Pancreas (tissue), 10 donors: ENCODE measurements around the gene AFF3. TPM values are rescaled to one million over a fixed set of nuclear protein-coding genes. Genes with fewer than 3 reads are reported as not detected.

ENCODE experiments used
- ATAC-seq, 4 donors: fragments of 200-7000 bp; cut with Tn5 transposase; one replicate each; pipeline versions ENCODE4 v1.8.0 to v1.9.1; 2020; ENCODE audit warnings: mild to moderate bottlenecking in 4 of 4, moderate library complexity in 4 of 4
- DNase-seq, 6 donors: peaks; one replicate each; pipeline ENCODE4 v3.0.0-alpha.2; 2020
- FAIRE-seq: peaks from 2 replicates; lab custom pipeline; 2012; peaks lifted over from hg19 to GRCh38; lab: Jason Lieb, UNC
- H3K27ac ChIP-seq, 4 donors: fragments of 200-600 bp; sonication (generic); 1 replicate in 3 of 4; 2 replicates in 1 of 4; pipeline versions ENCODE4 v1.5.0 to v1.8.0; 2020
- H3K27me3 ChIP-seq, 4 donors: fragments of 200-600 bp; one replicate each; pipeline ENCODE4 v1.8.0; 2021
- H3K36me3 ChIP-seq, 3 donors: fragments of 200-600 bp; sonication (generic) in 1 of 3; one replicate each; pipeline versions ENCODE4 v1.5.0 to v1.8.0; 2020 to 2021
- H3K4me1 ChIP-seq, 3 donors: fragments of 200-600 bp; one replicate each; pipeline ENCODE4 v1.8.0; 2021
- H3K4me3 ChIP-seq, 4 donors: fragments of 200-600 bp; sonication (generic) in 2 of 4; one replicate each; pipeline versions ENCODE4 v1.5.0 to v1.8.0; 2020 to 2021
- H3K9me3 ChIP-seq, 4 donors: fragments of 200-600 bp; one replicate each; pipeline ENCODE4 v1.8.0; 2021
- CTCF ChIP-seq, 4 donors: fragments of 200-600 bp; sonication (generic) in 3 of 4; IDR thresholded peaks; one replicate each; pipeline versions ENCODE4 v1.5.0 to v1.8.0; 2021; ENCODE audit warnings: antibody characterized with exemption in 4 of 4
- WGBS, 2 donors: extraction: QIAGEN DNeasy Blood & Tissue Kit; methylation state at CpG; one replicate each; pipeline ENCODE4 v1.1.7; 2013; 5-methylcytosine and 5-hydroxymethylcytosine counted together
- intact Hi-C, 3 donors: fragments of 100-400 bp; cut with DNase I; formaldehyde crosslinking; loops; one replicate each; pipeline versions ENCODE4 v1.11.1 to v1.14.2; 2022
- polyA plus RNA-seq, 2 donors: library from polyadenylated mRNA; stranded (reverse); fragments of 200-250 nt; gene quantifications; one replicate each; pipeline ENCODE4 v1.2.3, GENCODE V29; 2013
- total RNA-seq, 6 donors: library from RNA; stranded (reverse); fragmentation: NEBNext Ultra II Directional in 4 of 6; extraction: Animal tissue kit (Norgen Biotek cat#: 25700) in 4 of 6; gene quantifications; one replicate each; pipeline versions ENCODE4 v1.2.1 to v1.2.4, GENCODE V29; 2021 to 2023
- donor health status: healthy with polysubstance abuse.
- donor health status: DM: no; HTN: no; CAD: no; lungs with moderate emphysema.
- donor health status: DM: no; HTN: no; CAD: no.
- donor health status: control.
- donor health status: control.
- donor health status: Bipolar disorder and iron deficiency.
- donor health status: DM: yes; HTN: yes; CAD: no.
- donor health status: DM: no; HTN: no; CAD: no.
- donor health status: DM: no; HTN: no; CAD: no.
- donor health status: DM: yes; HTN: yes; CAD: no.

AFF3 gene
- total and polyA plus RNA-seq, 8 donors, result 0.19 to 1.1 (median 0.54) TPM

GRCh38 chr2:99821984-99822383 is 320.4 kb downstream of the AFF3 start:
- Histone ChIP-seq H3K36me3 (no peaks in the 10 kb centered on the region), H3K27me3 (peaks cover 0 to 5% (median 0%) of the 10 kb centered on the region in 4 donors), H3K27ac (no peak overlapping the region), H3K4me1 (no peaks in the 10 kb centered on the region), H3K9me3 (no peaks in the 10 kb centered on the region), H3K4me3 (no peak overlapping the region)
- no peak for TF ChIP-seq CTCF (IDR thresholded peaks at IDR 0.05)
- DNase-seq, result no peak
- WGBS, 2 donors, result 87 to 89% methylated on average over 6 of the region's 6 CpGs
- intact Hi-C loops, result no loop called here
- no peak for FAIRE-seq
- no peak for ATAC-seq

- H3K9me3 ChIP-seq, result no peaks in the 10 kb centered on the region
- no peak for TF ChIP-seq CTCF (IDR thresholded peaks at IDR 0.05)
- no peaks in the 10 kb centered on the region for H3K4me1 ChIP-seq
- H3K4me3 ChIP-seq, result no peak overlapping the region
- peaks cover 0 to 5% (median 0%) of the 10 kb centered on the region in 4 donors for H3K27me3 ChIP-seq
- WGBS, 2 donors, result 81 to 82% methylated on average over 7 of the region's 7 CpGs
- FAIRE-seq (no peak), ATAC-seq (no peak), DNase-seq (no peak)
- no peaks in the 10 kb centered on the region for H3K36me3 ChIP-seq
- intact Hi-C loops, result no loop called here
- H3K27ac ChIP-seq, result no peak overlapping the region
Observed at GRCh38 chr2:99821572-99821971, 320.8 kb downstream of the AFF3 start.

- Histone ChIP-seq H3K27ac (no peak overlapping the region), H3K36me3 (no peaks in the 10 kb centered on the region), H3K9me3 (no peaks in the 10 kb centered on the region), H3K4me1 (no peaks in the 10 kb centered on the region), H3K4me3 (no peak overlapping the region), H3K27me3 (peaks cover 0 to 5% (median 0%) of the 10 kb centered on the region in 4 donors)
- TF ChIP-seq CTCF (IDR thresholded peaks at IDR 0.05), result no peak
- DNase-seq (no peak), ATAC-seq (no peak), FAIRE-seq (no peak)
- 76 to 82% methylated on average over 3 of the region's 3 CpGs for WGBS, 2 donors
- intact Hi-C loops, result no loop called here
Observed at GRCh38 chr2:99821039-99821438, 321.4 kb downstream of the AFF3 start.

- DNase-seq, result no peak
- intact Hi-C loops, result loop anchor here in 1 of 3 donors (5.0 kb wide), 1 partner anchor 423 kb away; no protein-coding TSS in a partner anchor
- WGBS, 2 donors, result 87 to 90% methylated on average over 7 of the region's 7 CpGs
- Histone ChIP-seq H3K27ac (no peak overlapping the region), H3K36me3 (no peaks in the 10 kb centered on the region), H3K4me3 (no peak overlapping the region), H3K27me3 (peaks cover 0 to 5% (median 0%) of the 10 kb centered on the region in 4 donors), H3K4me1 (no peaks in the 10 kb centered on the region), H3K9me3 (no peaks in the 10 kb centered on the region)
- ATAC-seq, result no peak
- FAIRE-seq, result no peak
- TF ChIP-seq CTCF (IDR thresholded peaks at IDR 0.05), result no peak
Observed at GRCh38 chr2:99819766-99820165, 322.6 kb downstream of the AFF3 start.

GRCh38 chr2:99818842-99819241 is 323.5 kb downstream of the AFF3 start:
- intact Hi-C loops, result loop anchor here in 1 of 3 donors (5.0 kb wide), 1 partner anchor 423 kb away; no protein-coding TSS in a partner anchor
- no peak overlapping the region for H3K4me3 ChIP-seq
- FAIRE-seq (no peak), ATAC-seq (no peak), DNase-seq (no peak)
- TF ChIP-seq CTCF (IDR thresholded peaks at IDR 0.05), result no peak
- H3K9me3 ChIP-seq, result no peaks in the 10 kb centered on the region
- peaks cover 0 to 5% (median 0%) of the 10 kb centered on the region in 4 donors for H3K27me3 ChIP-seq
- no peaks in the 10 kb centered on the region for H3K4me1 ChIP-seq
- 24 to 34% methylated on average over 2 of the region's 2 CpGs for WGBS, 2 donors
- no peaks in the 10 kb centered on the region for H3K36me3 ChIP-seq
- no peak overlapping the region for H3K27ac ChIP-seq
